ENCODE measurements around the gene ANO7. TPM values are rescaled to one million over a fixed set of nuclear protein-coding genes. Genes with fewer than 3 reads are reported as not detected.

ANO7 gene
- total and polyA plus RNA-seq, 2 of the 8 experiments (the other 6 are each of a cell fraction or from before 2014, with no cell fraction given): 3.2 to 6.9 TPM

- Histone ChIP-seq H2BK120ac (replicated peaks; ENCODE audit: low read depth, low read length) (no peak overlapping the region), H3K4me3 (ENCODE audit: extremely low read depth in 1 of 4, insufficient read depth in 2 of 4, low read depth in 3 of 4, low read length in 4 of 4) (no peak overlapping the region), H3K14ac (ENCODE audit: insufficient read length) (no peak overlapping the region), H3K23me2 (ENCODE audit: low read depth, low read length) (no peaks in the 10 kb centered on the region), H3K27me3 (replicated peaks in 1 of 4; ENCODE audit: control insufficient read depth in 3 of 4, extremely low read depth in 1 of 4, insufficient read depth in 3 of 4, low read length in 3 of 4) (no peaks in the 10 kb centered on the region), H3K18ac (ENCODE audit: extremely low read depth, low read length) (no peak overlapping the region), H4K5ac (ENCODE audit: insufficient read length, low read depth, low read length) (no peak overlapping the region), H4K91ac (replicated peaks; ENCODE audit: insufficient read length, low read length) (no peak overlapping the region), H3K56ac (replicated peaks; ENCODE audit: insufficient read length, low read depth, low read length) (no peak overlapping the region), H3K23ac (ENCODE audit: insufficient read length) (no peak overlapping the region), H2BK15ac (ENCODE audit: low read length) (no peak overlapping the region), H2AK5ac (ENCODE audit: low read depth, low read length) (no peak overlapping the region), H3K36me3 (ENCODE audit: control insufficient read depth in 2 of 4, insufficient read depth in 4 of 4, low read length in 3 of 4) (peaks cover 11 to 38% (median 28%) of the 10 kb centered on the region in 4 experiments; a peak in 7 of 8 replicates), H3K4me2 (ENCODE audit: insufficient read depth in 1 of 2, low read depth in 2 of 2, low read length in 2 of 2) (no peak overlapping the region), H3K9ac (replicated peaks in 1 of 4; ENCODE audit: extremely low read depth in 1 of 4, low read depth in 3 of 4, low read length in 3 of 4) (no peak overlapping the region), H3K4ac (replicated peaks; ENCODE audit: insufficient read length, low read depth, low read length) (no peak overlapping the region), H2BK20ac (ENCODE audit: low read length) (no peak overlapping the region), H2BK5ac (ENCODE audit: low read depth, low read length) (no peak overlapping the region), H3K79me2 (ENCODE audit: control insufficient read depth in 1 of 2, insufficient read depth in 2 of 2, low read length in 2 of 2) (no peaks in the 10 kb centered on the region), H3K9me3 (ENCODE audit: insufficient read depth in 2 of 2, low read depth in 1 of 2, low read length in 1 of 2) (no peaks in the 10 kb centered on the region), H3K79me1 (ENCODE audit: low read depth, low read length) (peaks cover 3% of the 10 kb centered on the region; the same call in 1 of the 2 replicates), H3K4me1 (replicated peaks in 1 of 4; ENCODE audit: control insufficient read depth in 3 of 4, insufficient read depth in 4 of 4, low read length in 3 of 4) (no peaks in the 10 kb centered on the region; a peak in 1 of 7 replicates), H4K8ac (ENCODE audit: extremely low read depth, insufficient read depth, low read length) (no peak overlapping the region), H2BK12ac (ENCODE audit: low read depth, low read length) (no peak overlapping the region), H2AFZ (ENCODE audit: low read length) (no peak overlapping the region), H3K27ac (ENCODE audit: low read depth, low read length) (no peak overlapping the region), H4K20me1 (replicated peaks in 1 of 2; ENCODE audit: control insufficient read depth in 1 of 2, insufficient read depth in 2 of 2, low read length in 2 of 2) (peaks cover 20 to 30% of the 10 kb centered on the region in 2 experiments)
- no peak for FAIRE-seq
- WGBS, 2 experiments (ENCODE audit: extremely low coverage in 1 of 2, insufficient coverage in 1 of 2, insufficient read length in 1 of 2, insufficient replicate concordance in 2 of 2, low coverage in 1 of 2, low lambda C conversion rate in 2 of 2, missing lambda C conversion rate in 1 of 2): 87% methylated on average over 8 of the region's 8 CpGs; no CpG with 5 or more reads in 1 of the 2 experiments
- no peak for DNase-seq (ENCODE audit: low read depth in 1 of 2, low spot score in 2 of 2)
- CTCF ChIA-PET (ENCODE audit: partially characterized antibody): interaction anchor here (0.9 to 1.0 kb wide), 3 partner anchors 11 to 376 kb away, joined by 3 read pairs; no protein-coding TSS in a partner anchor
- POLR2A ChIA-PET (ENCODE audit: partially characterized antibody): interaction anchor here (0.6 to 1.3 kb wide), 3 partner anchors 11 to 131 kb away, joined by 3 read pairs; no protein-coding TSS in a partner anchor
- TF ChIP-seq TCF12 (IDR thresholded peaks at IDR 0.05; ENCODE audit: low read depth, low read length): no peak
- TF ChIP-seq BRCA1 (IDR thresholded peaks at IDR 0.05; ENCODE audit: low read depth, low read length): no peak
- no peak for TF ChIP-seq SP2 (IDR thresholded peaks at IDR 0.05; ENCODE audit: low read length)
- TF ChIP-seq, protein P1, sequence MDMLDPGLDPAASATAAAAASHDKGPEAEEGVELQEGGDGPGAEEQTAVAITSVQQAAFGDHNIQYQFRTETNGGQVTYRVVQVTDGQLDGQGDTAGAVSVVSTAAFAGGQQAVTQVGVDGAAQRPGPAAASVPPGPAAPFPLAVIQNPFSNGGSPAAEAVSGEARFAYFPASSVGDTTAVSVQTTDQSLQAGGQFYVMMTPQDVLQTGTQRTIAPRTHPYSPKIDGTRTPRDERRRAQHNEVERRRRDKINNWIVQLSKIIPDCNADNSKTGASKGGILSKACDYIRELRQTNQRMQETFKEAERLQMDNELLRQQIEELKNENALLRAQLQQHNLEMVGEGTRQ (IDR thresholded peaks at IDR 0.05; ENCODE audit: low read length): no peak
- TF ChIP-seq TBP (IDR thresholded peaks at IDR 0.05; ENCODE audit: low read depth, low read length): no peak
- TF ChIP-seq SAP30 (IDR thresholded peaks at IDR 0.05; ENCODE audit: insufficient read depth, insufficient replicate concordance, low read length): no peak
- no peak for TF ChIP-seq KDM5A (IDR thresholded peaks at IDR 0.05; ENCODE audit: low read length)
- TF ChIP-seq GTF2F1 (IDR thresholded peaks at IDR 0.05; ENCODE audit: borderline replicate concordance, low read depth, low read length): no peak
- TF ChIP-seq E2F6 (IDR thresholded peaks at IDR 0.05): no peak
- TF ChIP-seq MAFK (IDR thresholded peaks at IDR 0.05; ENCODE audit: low read depth, low read length): no peak
- TF ChIP-seq TAF7 (optimal IDR thresholded peaks at IDR 0.05; ENCODE audit: borderline replicate concordance, low read depth, low read length): no peak
- TF ChIP-seq ASH2L (IDR thresholded peaks at IDR 0.05; ENCODE audit: low read length): no peak
- TF ChIP-seq RXRA (IDR thresholded peaks at IDR 0.05; ENCODE audit: insufficient read depth, low read depth, low read length): no peak
These were observed 39.1 kb downstream of the ANO7 start for GRCh38 chr2:241227594-241227993.
